SK-N-SH (cell line): ENCODE data around the gene SLC45A3.

Source experiments
- CTCF ChIP-seq: fragments of 200-600 bp; sonication (generic); IDR thresholded peaks from 2 replicates; pipeline ENCODE4 v1.6.1; 2017; ENCODE audit warnings: antibody characterized with exemption, mild to moderate bottlenecking, moderate library complexity
- EP300 ChIP-seq, 2 experiments: IDR thresholded peaks; 2 replicates each; pipeline versions ENCODE4 v1.4.0 to v1.6.1; 2012; ENCODE audit warnings: borderline replicate concordance in 1 of 2, low read depth in 1 of 2, low read length in 1 of 2
- EZH2phosphoT487 ChIP-seq: fragments of 200-600 bp; sonication (generic); IDR thresholded peaks from 2 replicates; pipeline ENCODE4 v1.6.1; 2017; ENCODE audit warnings: low read depth, mixed run types, mild to moderate bottlenecking, antibody characterized with exemption, moderate library complexity, borderline replicate concordance
- FOXM1 ChIP-seq: IDR thresholded peaks from 2 replicates; pipeline ENCODE4 v1.4.0; 2012; ENCODE audit warnings: low read depth, mild to moderate bottlenecking
- GABPA ChIP-seq: IDR thresholded peaks from 2 replicates; pipeline ENCODE4 v1.4.0; 2012; ENCODE audit warnings: low read depth, mild to moderate bottlenecking
- JUND ChIP-seq: IDR thresholded peaks from 2 replicates; pipeline ENCODE4 v1.4.0; 2012
- MXI1 ChIP-seq: IDR thresholded peaks from 2 replicates; pipeline ENCODE4 v1.6.1; 2012; ENCODE audit warnings: mild to moderate bottlenecking, low read depth, low read length, improper control_type of control experiment
- POLR2AphosphoS5 ChIP-seq: IDR thresholded peaks from 2 replicates; pipeline ENCODE4 v1.6.1; 2012; ENCODE audit warnings: low read depth, low read length
- RCOR1 ChIP-seq: fragments of 150-350 bp; IDR thresholded peaks from 2 replicates; pipeline ENCODE4 v1.6.1; 2017; ENCODE audit warnings: antibody characterized with exemption, low read length
- TCF12 ChIP-seq: IDR thresholded peaks from 2 replicates; pipeline ENCODE4 v1.4.0; 2012
- TEAD4 ChIP-seq: IDR thresholded peaks from 2 replicates; pipeline ENCODE4 v1.4.0; 2012; ENCODE audit warnings: mild to moderate bottlenecking, borderline replicate concordance; ENCODE audit not compliant: insufficient read depth
- USF1 ChIP-seq: IDR thresholded peaks from 2 replicates; pipeline ENCODE4 v1.4.0; 2012; ENCODE audit warnings: low read depth, borderline replicate concordance
- USF2 ChIP-seq: fragments of 150-350 bp; IDR thresholded peaks from 2 replicates; pipeline ENCODE4 v1.6.1; 2017; ENCODE audit warnings: antibody characterized with exemption, low read length, low read depth, borderline replicate concordance

- TF ChIP-seq USF1 = no peak
- no peak for TF ChIP-seq FOXM1
- TF ChIP-seq CTCF = no peak
- TF ChIP-seq USF2 = no peak
- no peak for TF ChIP-seq TCF12
- no peak for TF ChIP-seq POLR2AphosphoS5
- no peak for TF ChIP-seq TEAD4
- no peak for TF ChIP-seq MXI1
- no peak for TF ChIP-seq GABPA
- no peak for TF ChIP-seq EZH2phosphoT487
- TF ChIP-seq EP300 (IDR thresholded peaks at IDR 0.05; ENCODE audit: borderline replicate concordance in 1 of 2, low read depth in 1 of 2, low read length in 1 of 2) = no peak
- no peak for TF ChIP-seq RCOR1
- TF ChIP-seq JUND = no peak
These were observed 11.4 kb downstream of the SLC45A3 start for GRCh38 chr1:205668951-205669340.
